Activated CD4-positive, alpha-beta T cell treated with anti-CD3 and anti-CD28 coated beads, Interleukin-2, amount 10 ng/mL, durations not matched to agents 7 days and 5 days (primary cell): ENCODE data around the gene CYP3A7. TPM values are rescaled to one million over a fixed set of nuclear protein-coding genes. Genes with fewer than 3 reads are reported as not detected.
A peak's percentile ranks its signal among the peaks of the same experiment; 100 is the strongest.
"Not testable (repeated sequence)": the region's sequence is repeated elsewhere in the genome, so short reads cannot be mapped to it uniquely, and the experiment has no call there.

ENCODE experiments used
- CTCF ChIA-PET: fragments of 350-600 bp; sonication (Branson Sonifier 250); formaldehyde crosslinking; loops from one replicate; lab custom pipeline; 2021; ENCODE audit warnings: antibody characterized with exemption; lab: Charles Lee
- POLR2A ChIA-PET: fragments of 350-600 bp; sonication (Branson Sonifier 250); formaldehyde crosslinking; loops from one replicate; lab custom pipeline; 2021; ENCODE audit warnings: antibody characterized with exemption; lab: Charles Lee
- DNase-seq: peaks from one replicate; pipeline ENCODE4 v3.0.0-alpha.2; 2020
- H3K27ac Mint-ChIP-seq: one replicate; pipeline ENCODE4 v1.8.0; 2021; ENCODE audit warnings: mild to moderate bottlenecking, moderate library complexity, mixed read lengths
- H3K27me3 Mint-ChIP-seq: one replicate; pipeline ENCODE4 v1.8.0; 2021; ENCODE audit warnings: mixed read lengths
- H3K36me3 Mint-ChIP-seq: one replicate; pipeline ENCODE4 v1.8.0; 2021; ENCODE audit warnings: low read depth, mixed read lengths
- H3K4me1 Mint-ChIP-seq: one replicate; pipeline ENCODE4 v1.8.0; 2021; ENCODE audit warnings: mixed read lengths
- H3K4me3 Mint-ChIP-seq: one replicate; pipeline ENCODE4 v1.8.0; 2021; ENCODE audit warnings: mild to moderate bottlenecking, moderate library complexity, mixed read lengths
- H3K9me3 Mint-ChIP-seq: one replicate; pipeline ENCODE4 v1.8.0; 2021; ENCODE audit warnings: mixed read lengths
- total RNA-seq, 2 experiments: library from RNA; stranded (reverse); gene quantifications; one replicate each; pipeline ENCODE4 v1.2.3, GENCODE V29; 2021

CYP3A7 gene
- total RNA-seq, 2 experiments from 2014 or later, result not detected

DNA sequence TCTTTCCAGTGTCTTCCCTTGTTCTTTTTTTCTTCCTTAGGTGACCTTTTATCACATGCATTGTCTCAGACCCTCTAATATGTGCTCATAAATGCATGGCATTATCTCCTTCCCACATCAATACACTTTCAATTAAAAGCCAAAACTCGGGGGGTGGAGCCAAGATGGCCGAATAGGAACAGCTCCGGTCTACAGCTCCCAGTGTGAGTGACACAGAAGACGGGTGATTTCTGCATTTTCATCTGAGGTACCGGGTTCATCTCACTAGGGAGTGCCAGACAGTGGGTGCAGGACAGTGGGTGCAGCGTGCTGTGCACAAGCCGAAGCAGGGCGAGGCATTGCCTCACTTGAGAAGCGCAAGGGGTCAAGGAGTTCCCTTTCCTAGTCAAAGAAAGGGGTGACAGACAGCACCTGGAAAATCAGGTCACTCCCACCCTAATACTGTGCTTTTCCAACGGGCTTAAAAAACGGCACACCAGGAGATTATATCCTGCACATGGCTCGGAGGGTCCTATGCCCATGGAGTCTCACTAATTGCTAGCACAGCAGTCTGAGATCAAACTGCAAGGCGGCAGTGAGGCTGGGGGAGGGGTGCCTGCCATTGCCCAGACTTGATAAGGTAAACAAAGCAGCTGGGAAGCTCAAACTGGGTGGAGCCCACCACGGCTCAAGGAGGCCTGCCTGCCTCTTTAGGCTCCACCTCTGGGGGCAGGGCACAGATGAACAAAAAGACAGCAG lies 49.0 kb downstream of the CYP3A7 start:
- H3K27ac Mint-ChIP-seq, POLR2A ChIA-PET, H3K27me3 Mint-ChIP-seq, H3K4me1 Mint-ChIP-seq, H3K9me3 Mint-ChIP-seq, CTCF ChIA-PET, H3K36me3 Mint-ChIP-seq, DNase-seq, H3K4me3 Mint-ChIP-seq: not testable (repeated sequence)

DNA sequence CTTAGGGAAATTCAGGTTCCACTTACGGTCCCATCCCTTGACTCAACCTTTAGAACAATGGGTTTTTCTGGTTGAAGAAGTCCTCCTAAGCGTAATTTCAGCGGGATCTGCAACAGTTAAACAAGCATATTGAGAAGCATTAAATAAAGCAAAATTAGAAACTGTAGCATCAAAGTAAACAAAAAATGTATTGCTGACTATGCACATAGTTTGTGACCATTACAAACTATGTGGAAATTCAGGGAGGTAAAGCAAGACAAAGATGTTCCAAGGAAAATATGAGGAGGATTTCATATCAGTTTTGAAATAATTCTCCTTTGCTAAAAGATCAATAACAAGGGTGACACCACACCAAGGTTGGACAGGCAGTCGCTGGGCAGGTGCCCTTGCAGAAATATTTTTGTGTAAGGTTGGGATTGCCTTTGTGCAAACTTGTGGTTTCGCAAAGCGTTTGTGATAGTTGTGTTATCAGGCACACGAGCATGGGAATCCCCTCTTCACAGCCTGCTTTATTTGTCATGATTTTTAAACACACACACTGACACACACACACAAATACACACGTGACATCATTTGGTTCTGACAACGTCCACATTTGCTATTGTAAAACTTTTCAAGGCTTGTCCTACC lies 49.8 kb downstream of the CYP3A7 start:
- POLR2A ChIA-PET, result no interaction called here
- peaks cover 5% of the 10 kb centered on the region for H3K27me3 Mint-ChIP-seq
- H3K4me1 Mint-ChIP-seq, result no peaks in the 10 kb centered on the region
- peaks cover 4% of the 10 kb centered on the region for H3K36me3 Mint-ChIP-seq
- H3K27ac Mint-ChIP-seq, result no peak overlapping the region
- CTCF ChIA-PET, result interaction anchor here (0.6 kb wide), 1 partner anchor 1653 kb away, joined by 4 read pairs; no protein-coding TSS in a partner anchor
- DNase-seq, result no peak
- H3K4me3 Mint-ChIP-seq, result no peak overlapping the region
- peaks cover 7% of the 10 kb centered on the region for H3K9me3 Mint-ChIP-seq

DNA sequence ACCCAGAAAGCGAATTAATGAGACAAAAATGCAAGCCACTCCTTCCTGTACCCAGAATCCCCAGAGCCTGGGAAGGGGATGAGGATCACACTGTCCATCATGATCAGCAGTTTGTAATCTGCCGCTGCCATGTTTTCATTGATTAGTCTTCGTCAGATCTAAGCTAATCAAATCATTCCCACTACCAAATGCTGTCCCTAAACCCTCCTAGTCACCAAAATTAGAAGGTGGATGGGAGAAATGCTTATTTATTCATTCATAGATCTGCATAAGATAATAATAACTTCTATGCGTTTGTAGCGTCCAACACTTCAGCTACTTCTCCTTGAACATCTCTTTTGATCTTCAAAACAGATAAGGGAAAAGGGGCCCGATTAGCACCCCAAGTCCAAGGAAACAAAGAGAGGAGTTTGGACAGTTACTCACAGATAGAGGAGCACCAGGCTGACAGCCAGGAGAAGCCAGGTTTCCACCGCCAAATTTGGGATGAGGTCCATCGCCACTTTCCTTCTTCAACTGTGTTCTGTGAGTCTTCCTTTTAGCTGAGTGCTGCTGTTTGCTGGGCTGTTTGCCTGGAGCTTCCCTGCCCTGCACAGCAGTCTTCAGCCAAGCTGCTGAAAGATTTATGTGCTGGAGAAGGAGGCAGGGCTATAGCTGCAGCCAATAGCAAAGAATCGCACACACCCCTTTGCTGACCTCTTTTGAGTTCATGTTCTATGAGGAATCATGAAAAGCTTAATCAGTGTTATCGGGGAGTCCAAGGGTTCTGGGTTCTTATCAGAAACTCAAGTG lies 55.4 kb downstream of the CYP3A7 start, which contains the start of gene CYP3A5:
CYP3A5 (minus strand) TSS at position 597 of the 792 bp plus-strand sequence; CDS start at position 497, 100 bp downstream.
- ChIA-PET CTCF (no interaction called here), POLR2A (no interaction called here)
- DNase-seq, result no peak
- no peak within 1 kb of the TSS for H3K27ac Mint-ChIP-seq
- H3K4me3 Mint-ChIP-seq, result no peak within 1 kb of the TSS
- H3K9me3 Mint-ChIP-seq, result no peaks in the 10 kb centered on the region
- no peaks in the 10 kb centered on the region for H3K27me3 Mint-ChIP-seq
- peaks cover 2% of the 10 kb centered on the region for H3K36me3 Mint-ChIP-seq
- peaks cover 11% of the 10 kb centered on the region for H3K4me1 Mint-ChIP-seq

DNA sequence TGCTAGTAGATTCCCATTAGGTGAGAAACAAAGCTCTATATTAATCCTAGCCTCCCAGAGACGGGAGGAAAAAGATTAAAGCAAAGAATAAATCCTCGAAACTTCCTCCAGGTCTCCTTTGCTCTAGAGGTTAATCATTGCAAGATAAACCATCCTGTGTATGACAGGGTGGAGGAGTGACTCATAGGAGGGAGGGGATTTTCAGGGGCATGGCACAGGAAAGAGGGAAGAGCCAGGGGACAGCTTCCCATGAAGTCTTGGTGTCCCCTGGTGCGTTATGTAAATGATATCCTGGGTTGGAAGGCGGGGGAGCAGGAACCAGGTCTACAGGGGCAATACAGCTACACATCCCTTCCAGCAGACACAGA lies 56.0 kb downstream of the CYP3A7 start:
- Mint-ChIP-seq H3K27me3 (no peaks in the 10 kb centered on the region), H3K4me1 (peaks cover 13% of the 10 kb centered on the region), H3K36me3 (peaks cover 2% of the 10 kb centered on the region), H3K9me3 (no peaks in the 10 kb centered on the region), H3K27ac (no peak overlapping the region), H3K4me3 (no peak overlapping the region)
- DNase-seq, result no peak
- POLR2A ChIA-PET, result no interaction called here
- CTCF ChIA-PET, result no interaction called here

DNA sequence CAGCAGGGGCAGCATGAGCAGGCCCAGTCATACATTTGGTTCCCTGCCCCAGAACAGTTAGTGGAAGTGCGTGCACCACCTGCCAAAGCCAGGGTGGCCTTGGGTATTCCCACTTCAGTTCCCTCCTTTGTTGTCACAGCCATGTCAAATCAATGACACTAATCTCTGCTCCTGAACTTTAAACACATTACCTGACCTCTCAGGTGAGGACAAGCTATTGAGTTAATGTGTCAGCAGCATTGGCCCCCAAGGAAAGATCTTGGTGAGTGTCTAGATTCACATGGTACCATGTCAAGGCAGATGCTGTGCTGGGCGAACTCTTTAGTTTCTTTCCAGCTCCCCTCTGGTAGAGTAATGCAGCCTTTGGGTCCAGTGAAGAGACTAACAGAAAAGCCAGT lies 57.3 kb downstream of the CYP3A7 start:
- H3K4me3 Mint-ChIP-seq, result no peak overlapping the region
- H3K27me3 Mint-ChIP-seq, result no peaks in the 10 kb centered on the region
- H3K9me3 Mint-ChIP-seq, result no peaks in the 10 kb centered on the region
- peaks cover 2% of the 10 kb centered on the region for H3K36me3 Mint-ChIP-seq
- ChIA-PET CTCF (interaction anchor here (0.6 to 1.5 kb wide), 2 partner anchors 17 to 513 kb away, joined by 3 read pairs; no protein-coding TSS in a partner anchor), POLR2A (no interaction called here)
- peaks cover 13% of the 10 kb centered on the region for H3K4me1 Mint-ChIP-seq
- DNase-seq, result no peak
- H3K27ac Mint-ChIP-seq, result no peak overlapping the region

DNA sequence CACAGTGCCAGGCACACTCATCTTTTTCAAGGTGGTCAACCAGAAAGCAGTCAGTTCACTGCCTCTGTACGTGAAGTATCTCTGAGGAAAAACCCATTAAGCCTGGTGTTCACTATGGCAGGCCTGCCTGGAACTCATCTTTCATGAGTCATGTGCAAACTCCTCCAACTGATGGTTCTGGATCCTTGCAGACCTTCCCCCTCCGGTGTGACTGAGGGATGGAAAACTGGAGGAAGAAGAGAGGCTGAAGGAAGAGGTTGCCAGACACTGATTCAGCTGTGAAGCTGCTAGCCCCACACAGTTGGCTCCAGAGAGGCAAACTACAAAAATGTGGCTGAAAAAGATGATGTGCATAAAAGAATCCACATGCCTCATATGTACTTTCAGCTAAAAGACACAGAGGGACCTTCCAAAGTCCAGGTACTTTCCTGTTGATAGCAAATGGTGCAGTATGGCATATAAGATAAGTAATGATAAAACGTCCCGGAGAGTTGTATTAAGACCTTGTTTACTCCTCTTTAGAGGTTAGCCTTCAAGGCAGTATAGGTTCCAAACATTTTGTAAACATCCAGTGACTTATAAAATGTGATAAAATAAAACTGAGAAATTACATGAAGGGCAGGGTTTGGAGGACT lies 57.9 kb downstream of the CYP3A7 start:
- Mint-ChIP-seq H3K36me3 (peaks cover 2% of the 10 kb centered on the region), H3K27ac (no peak overlapping the region), H3K4me3 (no peak overlapping the region), H3K27me3 (no peaks in the 10 kb centered on the region), H3K4me1 (peaks cover 13% of the 10 kb centered on the region), H3K9me3 (no peaks in the 10 kb centered on the region)
- POLR2A ChIA-PET, result no interaction called here
- CTCF ChIA-PET, result interaction anchor here (1.5 kb wide), 1 partner anchor 16 kb away, joined by 3 read pairs; no protein-coding TSS in a partner anchor
- DNase-seq, result no peak

DNA sequence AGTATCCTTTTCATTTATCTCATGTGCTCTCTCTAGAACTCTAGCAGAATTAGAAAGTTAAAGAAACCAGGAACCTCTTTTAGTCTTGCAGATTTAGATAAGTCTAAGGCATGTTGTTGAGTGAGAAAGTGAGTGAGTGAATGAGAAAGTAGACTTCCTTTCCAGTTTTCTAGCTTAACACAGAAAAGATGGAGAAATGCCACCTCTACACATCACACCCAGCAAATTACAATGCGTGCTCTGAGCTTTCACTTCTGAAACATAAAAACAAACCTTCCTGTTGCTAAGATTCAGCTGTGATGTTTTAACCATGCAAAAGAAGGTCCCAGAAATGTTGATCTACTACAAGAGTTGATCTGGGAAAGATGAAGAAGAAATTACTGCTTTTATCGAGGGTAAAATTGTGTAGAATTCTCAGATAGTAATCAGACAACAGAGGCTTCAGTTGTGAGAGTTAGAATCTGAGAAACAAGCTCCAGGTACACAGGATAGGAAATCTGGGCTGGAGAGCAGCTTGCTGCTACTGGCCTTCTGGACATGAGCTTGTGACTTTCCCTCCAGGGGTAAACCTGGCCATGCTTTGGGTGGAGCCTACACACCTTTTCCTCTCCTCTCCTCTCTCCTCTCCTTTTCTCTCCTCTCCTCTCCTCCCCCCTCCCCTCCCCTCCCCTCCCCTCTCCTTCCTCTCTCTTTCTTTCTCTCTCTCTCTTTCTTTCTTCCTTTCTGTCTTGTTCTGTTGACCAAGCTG lies 59.8 kb downstream of the CYP3A7 start:
- H3K4me1 Mint-ChIP-seq, result peaks cover 13% of the 10 kb centered on the region
- POLR2A ChIA-PET, result interaction anchor here (0.5 kb wide), 1 partner anchor 157 kb away, joined by 3 read pairs; no protein-coding TSS in a partner anchor
- H3K4me3 Mint-ChIP-seq, result no peak overlapping the region
- H3K9me3 Mint-ChIP-seq, result no peaks in the 10 kb centered on the region
- no peak for DNase-seq
- peaks cover 2% of the 10 kb centered on the region for H3K36me3 Mint-ChIP-seq
- no peaks in the 10 kb centered on the region for H3K27me3 Mint-ChIP-seq
- peak overlapping the region; percentile 71 for H3K27ac Mint-ChIP-seq
- CTCF ChIA-PET, result interaction anchor here (0.6 kb wide), 1 partner anchor 447 kb away, joined by 3 read pairs; no protein-coding TSS in a partner anchor

DNA sequence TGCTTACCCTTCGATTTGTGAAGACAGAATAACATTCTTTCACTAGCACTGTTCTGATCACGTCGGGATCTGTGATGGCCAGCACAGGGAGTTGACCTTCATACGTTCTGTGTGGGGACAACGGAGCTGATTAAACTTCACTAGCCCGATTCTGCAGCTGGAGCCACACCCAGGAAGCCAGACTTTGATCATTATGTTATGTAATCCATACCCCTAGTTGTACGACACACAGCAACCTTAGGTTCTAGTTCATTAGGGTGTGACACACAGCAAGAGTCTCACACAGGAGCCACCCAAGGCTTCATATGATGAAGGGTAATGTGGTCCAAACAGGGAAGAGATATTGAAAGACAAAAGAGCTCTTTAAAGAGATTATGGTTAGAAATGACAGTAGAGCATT lies 62.4 kb downstream of the CYP3A7 start:
- H3K4me1 Mint-ChIP-seq, result peaks cover 13% of the 10 kb centered on the region
- ChIA-PET POLR2A (no interaction called here), CTCF (interaction anchor here (2.4 kb wide), 1 partner anchor 9 kb away, joined by 6 read pairs; no protein-coding TSS in a partner anchor)
- no peaks in the 10 kb centered on the region for H3K27me3 Mint-ChIP-seq
- no peaks in the 10 kb centered on the region for H3K9me3 Mint-ChIP-seq
- peaks cover 2% of the 10 kb centered on the region for H3K36me3 Mint-ChIP-seq
- H3K4me3 Mint-ChIP-seq, result no peak overlapping the region
- H3K27ac Mint-ChIP-seq, result no peak overlapping the region
- DNase-seq, result no peak

DNA sequence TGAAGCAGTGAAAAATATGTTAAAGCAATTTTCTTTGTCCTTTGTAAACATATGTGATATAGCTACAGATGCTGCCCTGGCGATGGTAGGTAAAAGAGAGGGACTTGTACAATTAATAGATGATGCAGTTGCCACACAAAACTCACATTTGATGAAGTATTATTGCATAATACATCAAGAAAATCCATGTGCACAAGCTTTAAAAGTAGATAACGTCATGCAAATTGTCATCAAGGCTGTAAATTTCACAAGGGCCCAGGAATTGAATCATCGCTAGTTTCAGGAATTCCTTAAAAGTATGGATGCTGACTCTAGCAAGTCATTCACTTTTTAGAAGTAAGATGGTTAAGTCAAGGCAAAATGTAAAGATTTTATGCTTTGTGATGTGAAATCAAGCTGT lies 65.2 kb downstream of the CYP3A7 start:
- H3K4me3 Mint-ChIP-seq, result no peak overlapping the region
- no peaks in the 10 kb centered on the region for H3K36me3 Mint-ChIP-seq
- no peaks in the 10 kb centered on the region for H3K9me3 Mint-ChIP-seq
- H3K27ac Mint-ChIP-seq, result no peak overlapping the region
- no peaks in the 10 kb centered on the region for H3K27me3 Mint-ChIP-seq
- peaks cover 4% of the 10 kb centered on the region for H3K4me1 Mint-ChIP-seq
- ChIA-PET POLR2A (no interaction called here), CTCF (no interaction called here)
- DNase-seq, result no peak

DNA sequence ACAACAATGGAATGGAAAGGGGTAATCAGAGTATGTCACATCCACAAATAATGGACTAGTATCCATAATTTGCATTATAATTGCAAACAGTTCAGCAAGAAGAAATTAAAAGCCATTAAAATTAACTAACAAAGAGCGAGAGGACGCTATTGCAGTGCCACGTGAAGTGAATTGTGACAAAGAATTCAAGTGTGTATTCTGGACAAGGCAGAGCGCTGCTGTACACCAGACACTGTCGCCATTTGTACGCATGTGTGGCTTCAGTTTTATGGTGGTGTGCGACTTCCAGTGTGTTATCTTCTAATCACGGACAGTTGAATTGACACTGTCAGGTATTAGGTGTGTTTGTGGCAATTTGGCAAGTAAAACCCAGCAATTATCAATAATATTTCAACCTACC lies 66.5 kb downstream of the CYP3A7 start:
- Mint-ChIP-seq H3K4me1 (no peaks in the 10 kb centered on the region), H3K27me3 (no peaks in the 10 kb centered on the region), H3K9me3 (no peaks in the 10 kb centered on the region), H3K36me3 (peaks cover 4% of the 10 kb centered on the region), H3K4me3 (no peak overlapping the region), H3K27ac (peak overlapping the region; percentile 48)
- CTCF ChIA-PET, result no interaction called here
- POLR2A ChIA-PET, result no interaction called here
- DNase-seq, result no peak

DNA sequence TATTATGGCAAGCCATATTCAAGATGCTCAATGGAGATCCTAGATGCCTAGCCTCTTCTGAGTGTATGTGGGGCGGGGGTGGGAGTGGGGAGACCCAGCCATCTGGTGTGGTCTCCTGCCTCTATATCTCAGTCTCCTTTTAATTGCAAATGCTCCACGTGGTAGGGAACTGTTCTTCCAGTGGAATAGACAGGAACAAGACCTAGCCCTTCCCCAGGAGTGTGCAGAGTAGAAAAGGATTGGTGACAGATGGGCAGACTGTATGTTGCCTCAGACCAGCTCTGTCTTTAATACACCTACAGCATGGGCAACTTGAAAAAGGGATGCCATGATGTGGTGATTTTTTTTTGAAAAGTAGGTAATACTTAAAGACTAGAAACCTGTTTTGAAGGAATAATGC lies 67.8 kb downstream of the CYP3A7 start:
- Mint-ChIP-seq H3K27ac (no peak overlapping the region), H3K4me3 (no peak overlapping the region), H3K9me3 (no peaks in the 10 kb centered on the region), H3K36me3 (peaks cover 12% of the 10 kb centered on the region), H3K4me1 (no peaks in the 10 kb centered on the region), H3K27me3 (no peaks in the 10 kb centered on the region)
- CTCF ChIA-PET, result interaction anchor here (0.7 kb wide), 1 partner anchor 43 kb away, joined by 3 read pairs; no protein-coding TSS in a partner anchor
- DNase-seq, result no peak
- POLR2A ChIA-PET, result no interaction called here

DNA sequence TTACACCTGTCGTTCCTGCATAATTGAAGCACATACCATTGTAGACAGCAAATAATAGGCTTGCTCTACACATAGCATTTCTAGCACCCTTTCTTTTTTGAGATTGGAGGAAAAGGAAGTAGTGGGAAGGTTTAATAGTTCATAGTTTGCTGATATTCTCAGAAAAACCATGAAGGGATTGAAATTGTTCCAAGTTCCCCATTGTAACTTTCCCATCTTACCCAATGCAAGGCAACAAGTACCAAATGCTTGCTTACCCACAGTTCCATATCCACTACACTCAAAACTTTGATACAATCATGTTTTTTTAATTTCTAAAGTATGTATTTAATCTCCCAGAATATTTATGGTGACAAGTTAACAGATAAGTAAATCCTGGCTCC lies 69.0 kb downstream of the CYP3A7 start:
- H3K27me3 Mint-ChIP-seq, result no peaks in the 10 kb centered on the region

More for the DNA sequence above, 69.0 kb downstream of the CYP3A7 start:
- ChIA-PET POLR2A (no interaction called here), CTCF (no interaction called here)
- no peak for DNase-seq
- H3K27ac Mint-ChIP-seq, result no peak overlapping the region
- peaks cover 16% of the 10 kb centered on the region for H3K36me3 Mint-ChIP-seq
- no peak overlapping the region for H3K4me3 Mint-ChIP-seq
- no peaks in the 10 kb centered on the region for H3K9me3 Mint-ChIP-seq
- H3K4me1 Mint-ChIP-seq, result no peaks in the 10 kb centered on the region
